NCI-H524 treated with DMSO at 0.1 percent for 48 hours (cell line): ENCODE measurements around the gene ZNF488.

Experiments
- DNase-seq: peaks from one replicate; lab custom pipeline; 2025; lab: John Stamatoyannopoulos, UW

Gene ZNF488

DNA sequence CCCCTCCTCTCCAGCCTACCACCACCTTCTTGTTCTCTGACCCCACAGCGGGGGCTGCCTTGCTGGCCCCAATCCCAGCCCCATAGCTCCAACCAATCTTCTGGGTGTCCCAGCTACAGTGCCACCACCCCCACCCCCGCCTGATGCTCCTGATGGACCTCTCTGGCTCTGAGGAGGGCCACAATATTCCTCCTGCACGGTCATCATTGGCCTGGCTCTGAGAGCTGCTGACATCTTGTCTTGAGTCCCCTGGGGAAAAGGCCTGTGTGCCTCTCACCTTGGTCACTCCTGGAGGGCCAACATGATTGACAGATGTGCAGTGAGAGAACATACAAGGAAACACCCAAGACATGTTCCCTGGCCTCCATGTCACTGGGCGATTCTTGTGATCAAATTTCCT, 54.2 kb downstream of the ZNF488 start:
- no peak for DNase-seq

DNA sequence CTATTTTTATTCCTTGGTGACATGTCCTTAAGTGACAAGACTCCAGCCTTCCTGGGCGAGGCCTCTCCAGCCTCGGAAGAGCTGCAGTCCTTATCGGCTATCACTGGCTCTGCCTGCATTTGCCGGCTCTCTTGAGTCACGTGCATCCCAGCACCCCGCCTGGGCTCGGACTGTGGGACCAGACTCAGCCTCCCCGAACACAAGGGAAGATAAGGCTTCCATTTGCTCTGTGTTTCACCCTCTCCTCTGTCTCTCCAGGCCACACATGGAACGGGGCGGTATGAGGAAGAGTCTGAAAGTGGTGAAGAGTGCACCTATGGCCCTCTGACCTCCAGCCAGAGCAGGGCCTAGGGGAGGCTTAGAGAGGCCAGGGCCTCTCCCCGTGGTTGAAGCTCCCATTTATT, 57.2 kb downstream of the ZNF488 start:
- DNase-seq = no peak

DNA sequence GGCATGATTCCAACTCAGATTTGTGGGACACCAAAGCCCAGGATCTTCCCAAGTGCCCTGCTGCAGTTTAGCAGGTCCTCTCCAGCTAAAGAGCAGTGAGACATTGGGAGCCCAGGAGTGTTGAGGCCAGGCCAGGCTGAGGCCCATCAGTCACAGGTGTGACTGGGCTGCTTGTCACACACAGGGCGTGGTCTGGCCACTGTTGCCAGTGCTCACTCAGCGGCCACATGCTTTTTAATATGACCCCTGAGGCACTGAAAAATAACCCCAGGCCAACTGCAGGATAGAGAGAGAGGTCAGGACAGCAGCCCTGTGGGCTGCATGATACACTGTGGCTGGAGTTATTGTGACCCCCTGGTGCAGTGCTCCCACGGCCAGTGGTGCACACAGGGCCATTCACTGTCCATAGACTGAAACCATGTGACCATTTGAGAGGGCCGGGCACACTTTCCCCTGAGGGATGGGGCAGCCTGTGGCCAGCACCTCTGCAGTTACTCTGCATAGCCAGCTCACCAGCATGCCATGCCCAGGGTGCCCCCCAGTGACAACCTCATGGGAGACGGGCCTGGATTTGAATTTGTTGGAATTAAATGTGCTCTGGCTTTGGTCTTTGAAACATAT, 57.7 kb downstream of the ZNF488 start:
- no peak for DNase-seq

DNA sequence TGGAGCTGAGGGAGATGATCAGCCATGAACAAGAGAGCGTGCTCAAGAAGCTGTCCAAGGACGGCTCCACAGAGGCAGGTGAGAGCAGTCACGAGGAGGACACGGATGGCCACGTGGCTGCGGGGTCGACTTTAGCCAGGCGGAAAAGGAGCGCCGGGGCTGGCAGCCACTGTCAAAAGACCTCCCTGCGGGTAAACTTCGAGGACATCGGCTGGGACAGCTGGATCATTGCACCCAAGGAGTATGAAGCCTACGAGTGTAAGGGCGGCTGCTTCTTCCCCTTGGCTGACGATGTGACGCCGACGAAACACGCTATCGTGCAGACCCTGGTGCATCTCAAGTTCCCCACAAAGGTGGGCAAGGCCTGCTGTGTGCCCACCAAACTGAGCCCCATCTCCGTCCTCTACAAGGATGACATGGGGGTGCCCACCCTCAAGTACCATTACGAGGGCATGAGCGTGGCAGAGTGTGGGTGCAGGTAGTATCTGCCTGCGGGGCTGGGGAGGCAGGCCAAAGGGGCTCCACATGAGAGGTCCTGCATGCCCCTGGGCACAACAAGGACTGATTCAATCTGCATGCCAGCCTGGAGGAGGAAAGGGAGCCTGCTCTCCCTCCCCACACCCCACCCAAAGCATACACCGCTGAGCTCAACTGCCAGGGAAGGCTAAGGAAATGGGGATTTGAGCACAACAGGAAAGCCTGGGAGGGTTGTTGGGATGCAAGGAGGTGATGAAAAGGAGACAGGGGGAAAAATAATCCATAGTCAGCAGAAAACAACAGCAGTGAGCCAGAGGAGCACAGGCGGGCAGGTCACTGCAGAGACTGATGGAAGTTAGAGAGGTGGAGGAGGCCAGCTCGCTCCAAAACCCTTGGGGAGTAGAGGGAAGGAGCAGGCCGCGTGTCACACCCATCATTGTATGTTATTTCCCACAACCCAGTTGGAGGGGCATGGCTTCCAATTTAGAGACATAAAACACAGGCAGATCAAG, 58.5 kb downstream of the ZNF488 start:
- no peak for DNase-seq

DNA sequence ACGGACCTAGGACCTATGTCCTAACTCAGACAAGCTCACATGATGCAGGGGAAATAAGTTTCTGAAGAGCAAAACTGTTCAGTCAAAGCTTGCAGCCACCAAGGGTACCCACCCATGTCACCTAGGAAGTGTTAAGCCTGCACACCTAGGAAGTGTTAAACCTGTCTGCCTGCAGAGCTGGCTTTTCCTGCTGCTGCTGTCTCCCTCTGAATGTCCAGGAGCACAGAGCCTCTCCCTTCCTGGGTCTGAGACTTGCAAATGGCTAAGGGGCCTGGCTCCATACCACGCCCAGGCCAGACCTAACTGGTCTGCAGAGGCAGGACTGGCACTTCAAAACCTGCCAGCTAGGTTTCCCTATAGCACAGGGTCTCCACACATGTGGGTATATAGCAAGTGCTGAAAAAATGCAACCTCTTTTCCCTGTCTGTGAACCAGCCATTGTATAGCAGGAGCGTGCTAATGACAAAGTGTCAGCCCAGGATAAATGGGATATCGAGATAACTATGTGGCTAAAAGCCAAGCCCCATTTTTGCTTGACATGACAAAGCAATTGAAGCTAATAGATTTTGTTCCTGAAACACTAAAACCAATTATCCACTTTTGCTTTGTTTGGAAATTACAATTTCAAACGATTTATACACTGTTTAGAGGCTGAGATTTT, 60.3 kb downstream of the ZNF488 start:
- DNase-seq = no peak

DNA sequence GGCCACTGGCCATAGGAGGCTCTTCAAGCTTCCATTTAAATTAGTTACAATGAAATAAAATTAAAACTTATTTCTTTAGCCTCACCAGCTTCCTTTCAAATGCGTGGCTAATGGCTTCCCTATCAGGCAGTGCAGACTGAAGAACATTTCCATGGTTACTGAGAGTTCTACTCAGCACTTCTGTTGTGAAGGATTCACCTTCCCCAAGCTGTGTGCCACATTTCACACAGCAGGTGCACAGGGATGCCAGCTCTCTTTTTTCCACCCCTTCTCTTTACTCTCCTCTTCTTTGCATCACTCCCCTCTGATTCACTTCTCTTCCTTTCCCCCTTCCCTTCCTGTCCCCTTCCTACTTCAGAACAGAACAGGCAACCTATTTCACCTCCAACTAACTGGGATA, 61.0 kb downstream of the ZNF488 start:
- DNase-seq = no peak

DNA sequence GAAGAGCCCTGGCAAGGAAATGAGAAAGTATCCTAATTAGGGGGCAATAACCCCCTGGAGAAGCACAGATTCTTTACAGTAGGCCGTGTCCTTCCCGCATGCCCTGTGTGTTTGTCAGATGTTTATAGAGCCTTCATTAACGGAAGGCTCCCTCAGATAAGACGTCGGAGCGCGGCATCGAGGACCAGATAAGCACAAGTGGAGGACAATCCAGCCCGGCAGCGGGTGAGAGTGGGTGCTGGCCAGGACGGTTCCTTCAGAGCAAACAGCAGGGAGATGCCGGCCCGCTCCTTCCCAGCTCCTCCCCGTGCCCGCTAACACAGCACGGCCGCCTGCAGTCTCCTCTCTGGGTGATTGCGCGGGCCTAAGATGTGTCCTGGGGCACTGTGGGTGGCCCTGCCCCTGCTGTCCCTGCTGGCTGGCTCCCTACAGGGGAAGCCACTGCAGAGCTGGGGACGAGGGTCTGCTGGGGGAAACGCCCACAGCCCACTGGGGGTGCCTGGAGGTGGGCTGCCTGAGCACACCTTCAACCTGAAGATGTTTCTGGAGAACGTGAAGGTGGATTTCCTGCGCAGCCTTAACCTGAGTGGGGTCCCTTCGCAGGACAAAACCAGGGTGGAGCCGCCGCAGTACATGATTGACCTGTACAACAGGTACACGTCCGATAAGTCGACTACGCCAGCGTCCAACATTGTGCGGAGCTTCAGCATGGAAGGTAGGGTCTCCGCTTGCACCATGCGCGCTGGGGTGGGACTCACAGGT, 61.6 kb downstream of the ZNF488 start, which contains the start of gene GDF2:
GDF2 (plus strand) TSS at position 155 of the 762 bp plus-strand sequence; CDS start at position 370, 215 bp downstream.
- no peak for DNase-seq

DNA sequence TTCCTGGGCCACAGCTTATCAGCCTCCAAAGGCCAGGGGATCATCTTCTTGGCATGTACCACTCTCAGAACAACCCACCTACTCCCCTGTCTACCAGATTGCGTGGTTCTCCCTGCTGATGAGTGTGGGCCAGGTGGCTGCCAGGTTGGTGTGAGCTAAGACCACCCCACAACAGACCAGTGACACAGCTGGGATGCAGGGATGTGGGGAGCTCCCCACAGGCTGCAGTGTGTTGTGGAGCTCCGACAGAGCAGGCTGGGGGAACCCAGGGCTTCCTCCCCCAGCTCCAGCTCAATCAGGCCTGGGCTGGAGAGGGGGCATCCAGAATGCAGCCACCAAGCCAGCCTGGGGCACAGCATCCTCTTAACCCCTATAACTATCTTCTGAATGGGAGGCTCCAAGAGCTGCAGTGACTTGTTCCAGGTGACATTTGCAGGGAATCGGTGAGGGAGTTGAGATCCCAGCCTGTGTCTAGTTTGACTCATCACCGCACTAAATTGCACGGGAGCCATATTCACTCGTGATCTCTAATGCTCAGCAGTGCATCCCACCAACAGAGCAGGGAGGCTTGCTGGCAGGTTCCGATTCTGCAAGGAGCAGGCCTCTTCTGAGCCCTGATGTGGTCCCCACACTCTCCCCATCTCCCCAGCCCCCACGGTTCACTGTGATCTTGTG, 62.4 kb downstream of the ZNF488 start:
- no peak for DNase-seq

DNA sequence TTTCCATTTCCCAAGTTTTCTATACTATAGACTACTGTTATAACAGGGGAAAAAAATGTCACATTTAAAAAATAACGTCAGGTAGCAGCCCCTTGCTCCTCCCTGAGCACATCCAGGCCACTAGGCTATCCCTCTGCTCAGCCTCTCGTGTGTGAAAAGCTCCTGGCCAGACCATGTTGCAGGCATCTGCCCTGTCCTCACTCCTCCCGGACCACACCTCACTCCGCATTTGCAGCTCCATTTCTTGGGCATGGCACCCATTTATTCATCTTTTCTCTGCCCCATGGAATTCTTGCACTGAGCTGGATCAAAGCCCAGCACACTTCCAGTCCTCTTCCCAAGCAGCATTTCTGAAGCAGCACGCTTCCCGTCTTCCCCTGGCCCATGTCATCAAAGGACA, 63.3 kb downstream of the ZNF488 start:
- no peak for DNase-seq

DNA sequence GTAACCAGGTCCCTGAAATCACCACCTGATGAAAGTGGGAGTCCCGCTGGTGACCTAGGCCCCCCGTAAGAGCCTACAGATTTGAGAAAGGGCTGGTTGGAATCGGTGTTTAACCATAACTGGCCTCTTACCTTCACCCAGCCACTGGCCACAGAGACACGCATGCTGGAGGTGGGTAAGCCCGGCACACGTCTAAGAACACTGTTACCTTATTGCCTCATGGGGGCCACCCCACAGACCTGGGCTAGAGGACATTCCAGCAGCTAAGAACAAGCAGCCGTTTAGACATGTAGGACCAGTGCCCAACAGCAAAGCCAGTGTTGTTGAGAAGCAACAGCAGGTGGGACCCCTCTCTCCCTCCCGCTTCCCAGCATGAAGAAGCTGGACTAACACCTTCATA, 64.3 kb downstream of the ZNF488 start:
- no peak for DNase-seq

DNA sequence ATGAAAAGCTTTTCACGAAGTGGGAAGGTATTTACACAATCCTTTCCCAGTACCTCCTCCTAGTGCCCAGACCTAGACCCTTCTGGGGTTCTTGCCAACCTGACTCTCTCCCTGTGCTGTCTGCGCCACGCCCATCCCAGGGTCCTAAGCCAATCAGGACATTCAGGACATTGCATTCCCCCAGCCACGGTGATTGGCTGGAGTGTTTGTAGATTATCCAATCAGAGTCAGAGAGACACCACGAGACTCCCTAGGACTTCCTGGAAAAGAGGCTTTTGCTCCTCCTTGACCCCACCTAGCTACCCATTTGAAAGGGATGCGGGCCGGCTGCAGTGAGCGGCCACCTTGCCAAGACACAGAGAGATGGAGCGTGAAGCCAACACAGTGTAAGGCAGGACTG, 65.4 kb downstream of the ZNF488 start:
- no peak for DNase-seq

DNA sequence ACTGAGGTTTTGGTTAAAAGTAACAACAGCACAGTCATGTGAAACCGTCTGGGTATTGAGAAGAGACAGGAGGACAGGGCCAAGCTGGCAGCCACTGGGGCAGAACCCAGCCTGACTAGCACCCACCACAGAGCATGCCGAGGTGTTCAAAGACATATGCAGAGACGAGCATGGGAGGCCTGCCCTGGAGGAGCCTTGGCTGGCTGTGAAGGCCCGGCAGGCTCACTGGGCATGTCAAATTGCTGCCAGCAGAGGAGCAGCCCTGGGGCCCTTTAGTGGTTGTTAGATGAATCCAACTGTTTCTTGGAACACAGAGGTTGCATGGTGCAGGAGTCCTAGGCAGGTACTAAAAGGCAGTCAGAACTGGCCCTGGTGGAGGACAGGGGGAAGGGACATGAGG, 66.8 kb downstream of the ZNF488 start:
- DNase-seq = no peak

DNA sequence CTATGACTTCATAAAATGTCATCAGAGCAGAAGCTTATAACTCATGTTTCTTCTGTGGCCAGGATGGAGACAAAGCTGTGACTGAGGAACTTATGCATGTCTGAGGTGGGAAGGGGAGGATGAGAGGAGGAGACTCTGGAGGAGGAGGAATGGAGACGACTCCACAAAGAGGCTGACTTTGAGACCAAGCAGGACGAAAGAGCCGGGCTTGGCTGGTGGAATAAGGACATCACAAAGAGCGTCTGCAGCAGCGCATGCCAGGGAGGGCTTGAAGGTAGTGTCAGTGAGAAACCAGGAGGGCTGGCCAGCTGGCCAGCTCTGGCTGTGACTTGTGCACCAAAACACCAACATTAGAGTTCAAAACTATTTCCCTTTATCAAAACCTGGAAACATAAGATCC, 68.0 kb downstream of the ZNF488 start:
- DNase-seq = no peak
